ENCODE measurements around the gene TCIRG1.
"Not testable (repeated sequence)": the region's sequence is repeated elsewhere in the genome, so short reads cannot be mapped to it uniquely, and the experiment has no call there.

TCIRG1 gene

GRCh38 chr11:68056317-68057285 lies 17.8 kb downstream of the TCIRG1 start:
- DNase-seq, result no peak

GRCh38 chr11:68057807-68058206 lies 19.0 kb downstream of the TCIRG1 start:
- DNase-seq, result no peak

GRCh38 chr11:68061508-68061907 lies 22.7 kb downstream of the TCIRG1 start:
- DNase-seq, result no peak

GRCh38 chr11:68064926-68065325 lies 26.1 kb downstream of the TCIRG1 start:
- DNase-seq, result no peak

- DNase-seq, result no peak
These were observed 27.0 kb downstream of the TCIRG1 start for GRCh38 chr11:68065841-68066240.

GRCh38 chr11:68066742-68067141 lies 27.9 kb downstream of the TCIRG1 start:
- no peak for DNase-seq

GRCh38 chr11:68067991-68068390 lies 29.2 kb downstream of the TCIRG1 start:
- DNase-seq, result no peak

GRCh38 chr11:68071281-68072048 lies 32.6 kb downstream of the TCIRG1 start:
- no peak for DNase-seq

- DNase-seq, result no peak
These were observed 35.9 kb downstream of the TCIRG1 start for GRCh38 chr11:68074584-68075352.

GRCh38 chr11:68076371-68077042 lies 37.7 kb downstream of the TCIRG1 start:
- DNase-seq, result no peak

GRCh38 chr11:68077617-68078582 lies 39.1 kb downstream of the TCIRG1 start:
- no peak for DNase-seq

- no peak for DNase-seq
These were observed 42.0 kb downstream of the TCIRG1 start for GRCh38 chr11:68080860-68081259.

GRCh38 chr11:68081691-68082090 lies 42.9 kb downstream of the TCIRG1 start:
- no peak for DNase-seq

GRCh38 chr11:68082481-68082880 lies 43.7 kb downstream of the TCIRG1 start:
- no peak for DNase-seq

- no peak for DNase-seq
These were observed 44.7 kb downstream of the TCIRG1 start for GRCh38 chr11:68083517-68083916.

- DNase-seq, result no peak
These were observed 50.9 kb downstream of the TCIRG1 start for GRCh38 chr11:68089679-68090078.

GRCh38 chr11:68090287-68090686 lies 51.5 kb downstream of the TCIRG1 start:
- no peak for DNase-seq

GRCh38 chr11:68090706-68091105 lies 51.9 kb downstream of the TCIRG1 start:
- no peak for DNase-seq

- no peak for DNase-seq
These were observed 53.6 kb downstream of the TCIRG1 start for GRCh38 chr11:68092411-68092810.

GRCh38 chr11:68092946-68093345 lies 54.1 kb downstream of the TCIRG1 start:
- not testable (repeated sequence) for DNase-seq

- DNase-seq, result no peak
These were observed 54.7 kb downstream of the TCIRG1 start for GRCh38 chr11:68093565-68093964.
